Osteoblast (primary cell): ENCODE results near the gene CMPK2. TPM values are rescaled to one million over a fixed set of nuclear protein-coding genes. Genes with fewer than 3 reads are reported as not detected.

ENCODE experiments used
- DNase-seq: peaks from one replicate; pipeline ENCODE4 v3.0.0; 2011; ENCODE audit warnings: low spot score, mixed read lengths; ENCODE audit not compliant: insufficient read length; ENCODE audit errors: missing footprints
- H2AFZ ChIP-seq: 2 replicates; pipeline ENCODE4 v1.6.0; 2011; ENCODE audit warnings: mild to moderate bottlenecking, low read length
- H3K27ac ChIP-seq: 2 replicates; pipeline ENCODE4 v1.5.1; 2011; ENCODE audit warnings: mild to moderate bottlenecking, low read depth, low read length, moderate library complexity
- H3K27me3 ChIP-seq: 2 replicates; pipeline ENCODE4 v1.6.0; 2012; ENCODE audit warnings: mild to moderate bottlenecking, control low read depth, inconsistent platforms, low read length, moderate library complexity; ENCODE audit not compliant: insufficient read depth
- H3K36me3 ChIP-seq: 2 replicates; pipeline ENCODE4 v1.5.1; 2011; ENCODE audit warnings: mild to moderate bottlenecking, low read length, control low read depth, moderate library complexity; ENCODE audit not compliant: insufficient read depth
- H3K4me1 ChIP-seq: 2 replicates; pipeline ENCODE4 v1.5.1; 2011; ENCODE audit warnings: mild to moderate bottlenecking, low read length, control low read depth, moderate library complexity; ENCODE audit not compliant: insufficient read depth
- H3K4me2 ChIP-seq: 2 replicates; pipeline ENCODE4 v1.6.0; 2011; ENCODE audit warnings: mild to moderate bottlenecking, low read length; ENCODE audit not compliant: insufficient read depth
- H3K4me3 ChIP-seq: fragments of 200-600 bp; sonication (generic); 3 replicates; pipeline ENCODE4 v1.5.1; 2012; ENCODE audit warnings: mild to moderate bottlenecking, low read length, inconsistent platforms; ENCODE audit not compliant: insufficient read depth
- H3K79me2 ChIP-seq: 2 replicates; pipeline ENCODE4 v1.6.0; 2012; ENCODE audit warnings: mild to moderate bottlenecking, low read length, control low read depth, inconsistent platforms; ENCODE audit not compliant: insufficient read depth
- H3K9me3 ChIP-seq: 2 replicates; pipeline ENCODE4 v1.5.1; 2011; ENCODE audit warnings: low read depth, low read length, control low read depth
- H4K20me1 ChIP-seq: 2 replicates; pipeline ENCODE4 v1.6.0; 2012; ENCODE audit warnings: mild to moderate bottlenecking, low read length, control low read depth; ENCODE audit not compliant: insufficient read depth
- total RNA-seq: library from RNA; depleted of rRNA; stranded (reverse); fragments of >200 nt; gene quantifications from 2 replicates; pipeline ENCODE4 v1.2.3, GENCODE V29; 2012
- TF ChIP-seq, protein P1 (sequence below): IDR thresholded peaks from 2 replicates; pipeline ENCODE4 v1.5.1; 2011; ENCODE audit warnings: mild to moderate bottlenecking, low read depth, low read length, moderate library complexity; ENCODE audit errors: extremely low read depth

The CMPK2 gene
- total RNA-seq, 1 donor = 2.2 TPM

DNA sequence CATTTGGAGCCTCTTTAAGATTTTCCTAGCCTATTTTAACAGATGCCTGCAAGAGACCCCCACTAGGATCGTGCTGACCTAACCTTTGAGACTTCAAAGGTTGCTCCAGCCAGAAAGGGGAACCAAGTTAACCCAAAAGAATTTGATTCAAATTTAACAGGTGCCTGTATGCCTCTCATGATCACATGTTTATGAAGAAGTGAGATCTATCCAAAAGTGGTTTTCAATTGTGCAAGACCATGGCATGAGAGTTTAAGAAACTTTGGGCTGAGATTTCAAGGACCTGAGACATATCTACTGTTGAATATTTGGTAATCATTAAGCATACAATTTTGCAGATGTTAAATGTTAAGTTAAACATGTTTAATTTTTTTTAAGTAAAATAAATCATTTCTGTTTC, 10.6 kb upstream of the CMPK2 start:
- Histone ChIP-seq H2AFZ (no peak overlapping the region), H3K4me3 (no peak overlapping the region), H3K36me3 (no peaks in the 10 kb centered on the region), H3K9me3 (no peaks in the 10 kb centered on the region), H3K4me1 (no peaks in the 10 kb centered on the region), H3K27me3 (no peaks in the 10 kb centered on the region), H3K27ac (no peak overlapping the region), H3K79me2 (no peaks in the 10 kb centered on the region), H4K20me1 (no peaks in the 10 kb centered on the region), H3K4me2 (no peak overlapping the region)
- TF ChIP-seq, protein P1, sequence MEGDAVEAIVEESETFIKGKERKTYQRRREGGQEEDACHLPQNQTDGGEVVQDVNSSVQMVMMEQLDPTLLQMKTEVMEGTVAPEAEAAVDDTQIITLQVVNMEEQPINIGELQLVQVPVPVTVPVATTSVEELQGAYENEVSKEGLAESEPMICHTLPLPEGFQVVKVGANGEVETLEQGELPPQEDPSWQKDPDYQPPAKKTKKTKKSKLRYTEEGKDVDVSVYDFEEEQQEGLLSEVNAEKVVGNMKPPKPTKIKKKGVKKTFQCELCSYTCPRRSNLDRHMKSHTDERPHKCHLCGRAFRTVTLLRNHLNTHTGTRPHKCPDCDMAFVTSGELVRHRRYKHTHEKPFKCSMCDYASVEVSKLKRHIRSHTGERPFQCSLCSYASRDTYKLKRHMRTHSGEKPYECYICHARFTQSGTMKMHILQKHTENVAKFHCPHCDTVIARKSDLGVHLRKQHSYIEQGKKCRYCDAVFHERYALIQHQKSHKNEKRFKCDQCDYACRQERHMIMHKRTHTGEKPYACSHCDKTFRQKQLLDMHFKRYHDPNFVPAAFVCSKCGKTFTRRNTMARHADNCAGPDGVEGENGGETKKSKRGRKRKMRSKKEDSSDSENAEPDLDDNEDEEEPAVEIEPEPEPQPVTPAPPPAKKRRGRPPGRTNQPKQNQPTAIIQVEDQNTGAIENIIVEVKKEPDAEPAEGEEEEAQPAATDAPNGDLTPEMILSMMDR = no peak
- DNase-seq = no peak

DNA sequence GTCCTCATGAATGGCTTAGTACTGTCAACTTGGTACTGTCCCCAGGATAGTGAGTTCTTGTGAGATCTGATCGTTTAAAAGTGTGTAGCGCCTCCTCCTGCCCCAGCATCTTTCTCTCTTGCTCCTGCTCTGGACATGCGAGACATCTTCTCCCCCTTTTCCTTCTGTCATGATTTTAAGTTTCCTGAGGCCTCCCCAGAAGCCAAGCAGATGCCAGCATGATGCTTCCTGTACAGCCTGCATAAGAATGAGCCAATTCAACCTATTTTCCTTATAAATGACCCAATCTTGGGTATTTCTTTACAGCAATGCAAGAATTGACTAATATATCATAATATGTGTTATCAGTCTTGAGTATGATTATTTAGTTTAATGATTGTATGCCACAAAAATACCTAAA, 8.3 kb upstream of the CMPK2 start:
- Histone ChIP-seq H3K36me3 (no peaks in the 10 kb centered on the region), H3K4me3 (no peak overlapping the region), H2AFZ (no peak overlapping the region), H3K9me3 (no peaks in the 10 kb centered on the region), H3K27me3 (no peaks in the 10 kb centered on the region), H4K20me1 (no peaks in the 10 kb centered on the region), H3K4me2 (no peak overlapping the region), H3K4me1 (no peaks in the 10 kb centered on the region), H3K79me2 (no peaks in the 10 kb centered on the region), H3K27ac (no peak overlapping the region)
- DNase-seq = no peak
- TF ChIP-seq, protein P1 = no peak

DNA sequence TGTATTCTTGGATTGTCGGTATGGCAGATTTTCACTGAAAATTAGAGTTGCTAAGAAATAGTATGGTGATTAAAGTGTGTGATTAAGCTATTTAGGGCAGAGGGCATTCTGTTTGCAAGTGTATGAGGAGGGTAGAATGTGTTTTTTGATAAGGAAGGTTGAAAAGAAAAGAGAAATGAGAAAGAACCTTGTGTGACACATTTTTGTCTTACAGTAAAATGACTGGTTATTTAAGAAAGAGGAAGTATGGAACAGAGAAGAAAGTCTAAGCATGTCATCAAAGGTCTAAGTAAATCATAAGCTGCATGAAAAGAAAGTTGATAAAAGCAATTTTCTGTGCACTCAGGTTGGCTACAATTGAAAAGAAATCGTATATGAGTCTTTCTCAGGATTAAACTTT, 6.7 kb upstream of the CMPK2 start:
- TF ChIP-seq, protein P1 = no peak
- Histone ChIP-seq H2AFZ (no peak overlapping the region), H3K36me3 (no peaks in the 10 kb centered on the region), H3K4me3 (no peak overlapping the region), H3K79me2 (no peaks in the 10 kb centered on the region), H3K27me3 (no peaks in the 10 kb centered on the region), H3K4me2 (no peak overlapping the region), H3K27ac (no peak overlapping the region), H4K20me1 (no peaks in the 10 kb centered on the region), H3K4me1 (no peaks in the 10 kb centered on the region), H3K9me3 (no peaks in the 10 kb centered on the region)
- no peak for DNase-seq

DNA sequence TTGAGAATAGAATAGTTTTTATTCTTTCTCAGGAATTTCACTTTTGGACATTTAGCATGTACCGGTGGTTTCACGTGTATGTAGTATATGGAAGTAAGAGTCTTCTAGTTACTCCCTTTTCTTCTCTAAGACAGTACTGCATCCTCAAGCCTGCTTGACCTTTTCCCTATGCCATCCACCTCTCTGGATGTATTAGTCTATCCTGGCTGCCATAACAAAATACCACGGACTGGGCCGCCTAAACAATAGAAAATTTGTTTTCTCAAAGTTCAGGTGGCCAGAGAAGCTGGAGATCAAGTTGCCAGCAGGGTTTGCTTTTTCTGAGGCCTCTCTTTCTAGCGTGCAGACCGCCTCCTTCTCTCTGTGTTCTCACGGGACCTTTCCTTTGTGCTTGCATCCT, 1.3 kb upstream of the CMPK2 start:
- no peak overlapping the region for H3K27ac ChIP-seq
- peaks cover 6% of the 10 kb centered on the region for H3K4me1 ChIP-seq
- DNase-seq = no peak
- H3K9me3 ChIP-seq = no peaks in the 10 kb centered on the region
- no peaks in the 10 kb centered on the region for H3K79me2 ChIP-seq
- no peak overlapping the region for H2AFZ ChIP-seq
- H3K36me3 ChIP-seq = no peaks in the 10 kb centered on the region
- H4K20me1 ChIP-seq = no peaks in the 10 kb centered on the region
- TF ChIP-seq, protein P1 = no peak
- H3K27me3 ChIP-seq = peaks cover 12% of the 10 kb centered on the region
- H3K4me3 ChIP-seq = no peak overlapping the region
- H3K4me2 ChIP-seq = no peak overlapping the region
